Activated naive CD8-positive, alpha-beta T cell treated with anti-CD3 and anti-CD28 coated beads, Interleukin-2, amount 50 U/mL, for 16 hours (primary cell): Measurements from ENCODE around the gene PACC1.
"Not testable (repeated sequence)": the region's sequence is repeated elsewhere in the genome, so short reads cannot be mapped to it uniquely, and the experiment has no call there.

Source experiments
- DNase-seq: peaks from one replicate; pipeline ENCODE4 v3.0.0-alpha.2; 2020; ENCODE audit warnings: low read depth, low spot score

The PACC1 gene

DNA sequence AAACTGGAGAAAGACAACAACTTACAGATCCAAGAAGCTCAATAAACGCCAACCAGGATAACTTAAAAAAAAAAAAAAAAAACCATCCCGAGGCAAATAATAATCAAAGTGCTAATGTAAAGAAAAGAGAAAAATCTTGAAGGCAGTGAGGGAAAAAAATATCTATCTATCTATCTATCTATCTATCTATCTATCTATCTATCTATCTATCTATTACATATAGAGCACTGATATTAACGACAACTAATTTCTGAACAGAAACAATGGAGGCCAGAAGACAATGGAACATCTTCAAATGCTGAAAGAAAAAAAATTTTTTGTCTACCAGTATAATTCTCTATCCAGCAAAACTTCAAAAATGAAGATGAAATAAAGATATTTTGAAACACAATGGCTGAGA, 18.0 kb downstream of the PACC1 start:
- DNase-seq, result no peak

DNA sequence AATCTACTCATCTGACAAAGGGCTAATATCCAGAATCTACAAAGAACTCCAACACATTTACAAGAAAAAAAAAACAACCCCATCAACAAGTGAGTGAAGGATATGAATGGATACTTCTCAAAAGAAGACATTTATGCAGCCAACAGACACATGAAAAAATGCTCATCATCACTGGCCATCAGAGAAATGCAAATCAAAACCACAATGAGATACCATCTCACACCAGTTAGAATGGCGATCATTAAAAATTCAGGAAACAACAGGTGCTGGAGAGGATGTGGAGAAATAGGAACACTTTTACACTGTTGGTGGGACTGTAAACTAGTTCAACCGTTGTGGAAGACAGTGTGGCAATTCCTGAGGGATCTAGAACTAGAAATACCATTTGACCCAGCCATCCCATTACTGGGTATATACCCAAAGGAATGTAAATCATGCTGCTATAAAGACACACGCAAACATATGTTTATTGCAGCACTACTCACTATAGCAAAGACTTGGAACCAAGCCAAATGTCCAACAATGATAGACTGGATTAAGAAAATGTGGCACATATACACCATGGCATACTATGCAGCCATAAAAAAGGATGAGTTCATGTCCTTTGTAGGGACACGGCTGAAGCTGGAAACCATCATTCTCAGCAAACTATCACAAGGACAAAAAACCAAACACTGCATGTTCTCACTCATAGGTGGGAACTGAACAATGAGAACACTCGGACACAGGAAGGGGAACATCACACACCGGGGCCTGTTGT, 18.8 kb downstream of the PACC1 start:
- not testable (repeated sequence) for DNase-seq

DNA sequence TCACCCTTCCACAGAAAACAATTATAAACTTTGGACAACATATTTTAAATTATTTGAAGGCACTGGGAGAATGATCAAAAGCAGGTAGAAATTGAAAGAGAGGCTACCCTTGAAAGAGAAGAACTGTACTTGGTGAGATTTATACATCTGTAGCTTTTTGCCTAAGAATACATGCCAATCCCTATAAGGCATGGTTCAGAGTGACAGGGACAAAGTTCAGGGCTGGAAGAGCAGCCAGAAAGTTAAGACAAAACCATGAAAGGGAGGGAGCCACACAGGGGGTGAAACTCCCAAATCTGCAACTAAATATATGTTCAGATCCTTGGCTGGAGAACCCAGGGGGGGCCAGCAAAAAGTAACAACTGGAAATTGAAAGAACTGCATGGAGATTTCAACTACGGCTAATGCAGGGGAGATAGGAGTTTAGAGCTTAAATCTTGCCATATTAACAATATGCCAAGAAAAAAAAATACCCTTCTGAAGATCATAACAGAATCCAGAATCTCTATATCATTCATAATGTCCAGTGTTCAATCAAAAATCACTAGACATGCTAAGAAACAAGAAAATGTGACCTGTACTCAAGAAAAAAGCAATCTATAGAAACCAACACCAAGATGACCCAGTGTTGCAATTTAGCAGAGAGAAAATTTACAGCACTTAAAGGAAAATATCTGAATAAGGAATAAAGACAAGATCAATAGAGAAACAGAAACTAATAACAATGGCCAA, 25.5 kb downstream of the PACC1 start:
- DNase-seq, result no peak

DNA sequence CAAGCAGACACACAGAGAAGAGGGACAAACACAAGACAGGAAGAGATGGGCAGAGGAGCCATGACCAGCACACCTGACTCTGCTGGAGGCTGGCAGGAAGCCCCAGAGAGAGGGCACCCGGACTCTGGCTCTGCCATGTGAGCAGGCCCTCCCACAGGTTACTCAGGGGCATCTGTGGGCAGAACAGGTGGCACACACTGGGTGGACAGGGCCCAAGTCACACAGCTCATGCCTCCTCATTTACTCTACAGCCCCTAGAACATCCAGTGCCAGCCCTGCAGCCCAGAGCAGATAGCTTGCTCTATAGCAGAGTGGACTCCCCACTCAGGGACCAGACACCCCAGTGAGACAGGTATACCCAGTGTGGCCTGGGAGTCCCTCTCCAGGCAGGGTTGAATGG, 28.7 kb downstream of the PACC1 start:
- DNase-seq, result no peak

DNA sequence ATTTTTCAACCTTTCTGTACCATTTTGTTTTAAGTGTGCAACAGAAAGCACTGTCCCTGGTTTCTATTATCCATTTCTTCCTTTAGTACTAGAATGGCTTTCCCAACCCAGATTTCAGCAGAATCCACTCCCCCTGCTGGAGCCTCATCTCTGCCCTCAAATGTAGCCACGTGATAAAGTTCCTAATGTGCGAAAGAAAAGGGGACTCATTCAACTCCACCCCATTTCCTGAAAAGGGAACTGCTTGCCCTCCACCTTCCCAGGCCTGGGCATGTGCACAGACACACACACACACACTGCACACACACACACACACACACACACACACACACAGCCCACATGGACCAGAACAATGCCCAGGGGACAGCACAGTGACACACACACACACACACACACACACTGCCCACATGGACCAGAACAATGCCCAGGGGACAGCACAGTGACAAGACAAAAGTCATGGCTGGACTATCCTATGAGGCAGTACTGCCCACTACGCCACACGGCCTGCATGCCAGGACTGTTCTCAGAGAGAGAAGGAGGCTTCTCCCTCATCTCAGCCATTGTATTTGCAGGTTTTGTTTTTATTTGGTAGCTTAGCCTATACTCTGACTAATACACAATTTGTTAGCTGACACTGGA, 33.2 kb downstream of the PACC1 start:
- no peak for DNase-seq

DNA sequence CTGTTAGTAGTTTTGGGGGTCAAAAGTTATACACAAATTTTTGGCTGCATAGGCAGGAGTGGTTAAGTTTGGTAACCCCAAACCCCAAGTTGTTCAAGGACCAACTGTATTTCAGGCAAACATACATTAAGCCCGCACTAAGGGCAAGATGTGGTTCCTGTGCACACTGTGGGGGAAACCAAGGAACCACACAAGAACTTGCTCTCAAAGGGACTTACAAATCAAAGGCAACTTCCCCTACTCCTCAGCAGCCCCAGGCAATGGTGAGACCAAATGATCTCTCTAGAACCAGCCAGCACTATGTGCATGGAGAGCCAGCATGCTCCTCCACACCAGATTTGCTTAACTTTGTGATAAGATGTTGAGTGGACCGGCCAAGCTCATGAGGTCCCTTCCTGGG, 35.3 kb downstream of the PACC1 start:
- no peak for DNase-seq

DNA sequence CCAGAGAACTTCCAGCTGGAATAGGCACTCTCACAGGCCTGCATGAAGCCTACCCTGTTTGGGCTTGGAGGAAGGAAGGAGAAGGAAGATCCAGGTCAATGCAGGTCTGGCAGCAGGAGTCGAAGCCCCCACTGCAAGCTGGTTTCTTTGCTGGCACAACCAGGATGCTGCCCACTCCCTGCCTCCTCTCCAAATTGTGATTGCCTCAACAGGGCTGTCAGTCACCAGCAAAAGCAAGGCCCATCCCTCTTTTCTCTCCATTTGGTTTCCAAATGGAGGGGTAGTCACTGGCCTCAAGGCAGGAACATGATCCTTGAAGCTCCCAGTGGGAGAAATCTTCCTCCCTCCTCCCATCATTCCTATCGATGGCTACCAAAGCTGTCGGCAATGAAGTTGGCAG, 37.0 kb downstream of the PACC1 start:
- DNase-seq, result no peak

DNA sequence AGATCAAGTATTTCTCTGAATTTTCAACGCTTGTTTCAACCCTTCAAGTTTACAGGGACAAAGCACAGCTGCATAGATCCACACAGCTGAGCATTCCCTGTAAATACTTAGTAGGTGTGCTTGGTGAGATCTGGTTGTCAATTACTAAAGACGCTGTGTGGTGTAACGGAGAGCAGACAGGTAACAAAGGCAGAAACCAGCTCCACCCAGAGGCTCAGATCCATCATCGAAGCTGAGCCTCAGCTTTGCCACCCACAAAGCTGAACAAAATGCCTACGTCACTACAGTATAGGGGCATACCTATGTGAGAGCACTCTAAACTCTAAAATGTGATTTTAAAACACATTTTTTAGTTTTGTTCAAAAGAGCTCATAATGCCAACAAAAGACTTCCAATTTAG, 38.7 kb downstream of the PACC1 start:
- DNase-seq, result no peak

DNA sequence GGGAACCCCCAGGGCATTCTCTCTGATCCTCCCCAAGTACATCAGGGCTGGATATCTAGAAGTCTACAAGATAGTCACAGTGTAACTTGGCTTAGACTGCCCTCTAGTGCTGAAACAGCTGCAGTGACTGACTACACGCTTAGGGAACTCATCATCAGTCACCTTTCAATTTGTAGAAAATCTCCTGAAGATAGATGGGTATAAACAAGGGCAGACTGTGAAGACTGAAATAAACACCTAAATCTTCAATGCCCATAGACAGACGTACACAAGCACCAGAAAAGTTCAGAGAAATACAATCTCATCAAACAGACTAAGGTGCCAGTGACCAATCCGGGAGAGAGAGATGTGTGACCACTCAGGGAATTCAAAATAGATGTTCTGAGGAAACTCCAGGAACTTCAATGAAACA, 46.6 kb downstream of the PACC1 start:
- peak; percentile 13 for DNase-seq

DNA sequence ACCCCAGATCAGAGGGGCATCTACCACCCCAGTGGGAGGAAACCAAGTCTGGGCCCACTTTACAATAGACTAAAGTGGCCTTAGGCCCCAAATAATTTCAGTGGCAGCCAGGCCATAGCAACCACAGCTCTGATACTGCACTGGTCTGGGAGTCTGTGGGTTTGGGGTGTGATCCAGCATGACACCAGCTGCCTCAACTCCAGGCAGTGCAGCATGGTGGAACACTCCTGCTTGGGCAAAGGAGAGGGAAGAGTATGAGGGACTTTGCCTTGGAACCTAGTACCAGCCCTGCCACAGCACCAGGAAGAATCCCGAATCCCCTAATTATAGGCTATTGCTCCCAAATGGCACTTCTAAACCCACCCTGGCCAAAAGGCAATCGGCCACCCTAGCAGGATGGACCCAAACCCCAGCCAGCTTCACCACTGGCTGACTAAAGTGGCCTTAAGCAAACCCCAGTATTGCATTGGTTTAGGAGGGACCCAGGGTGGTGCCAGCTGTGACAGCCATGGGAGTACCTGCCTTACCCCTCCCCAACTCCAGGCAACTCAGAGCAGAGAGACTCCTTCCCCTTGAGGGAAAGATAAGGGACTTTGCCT, 47.1 kb downstream of the PACC1 start:
- DNase-seq, result no peak

DNA sequence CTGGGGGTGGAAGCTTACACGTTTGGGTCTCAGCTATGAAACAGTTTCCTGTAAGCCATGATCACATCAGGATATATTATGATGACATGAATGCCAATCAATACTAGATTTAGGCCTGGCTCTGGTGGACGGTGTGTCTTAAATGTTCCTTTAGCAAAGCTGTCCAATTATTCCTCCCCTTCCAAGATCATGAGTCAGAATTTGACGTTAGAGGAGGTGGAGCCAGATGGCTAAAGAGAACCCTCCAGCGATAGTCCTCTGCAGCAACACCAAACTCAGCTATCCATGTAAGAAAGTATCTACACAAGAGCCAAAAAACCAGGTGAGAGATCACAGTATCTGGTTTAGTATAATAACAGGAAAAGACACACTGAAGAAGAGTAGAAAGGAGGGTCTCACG, 47.8 kb downstream of the PACC1 start:
- DNase-seq, result no peak

DNA sequence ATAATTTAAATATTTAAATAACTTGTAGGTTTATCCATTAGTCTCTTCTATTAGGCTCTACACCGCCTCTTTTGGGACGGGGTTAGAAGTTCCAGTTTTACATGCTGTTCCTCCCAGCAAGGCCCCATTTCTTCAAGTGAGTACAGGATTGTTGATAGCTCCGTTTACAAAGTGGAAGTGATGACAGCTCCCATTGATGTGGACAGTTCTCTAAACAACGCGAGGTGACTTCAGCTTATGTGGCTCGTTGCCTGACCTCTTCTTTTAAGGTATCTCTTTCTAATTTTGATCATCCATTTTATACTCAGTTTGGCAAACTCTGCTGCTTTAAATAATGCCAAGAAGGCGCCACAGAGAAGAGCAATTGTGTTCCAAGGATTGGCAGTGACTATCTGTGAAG, 49.7 kb downstream of the PACC1 start:
- no peak for DNase-seq

DNA sequence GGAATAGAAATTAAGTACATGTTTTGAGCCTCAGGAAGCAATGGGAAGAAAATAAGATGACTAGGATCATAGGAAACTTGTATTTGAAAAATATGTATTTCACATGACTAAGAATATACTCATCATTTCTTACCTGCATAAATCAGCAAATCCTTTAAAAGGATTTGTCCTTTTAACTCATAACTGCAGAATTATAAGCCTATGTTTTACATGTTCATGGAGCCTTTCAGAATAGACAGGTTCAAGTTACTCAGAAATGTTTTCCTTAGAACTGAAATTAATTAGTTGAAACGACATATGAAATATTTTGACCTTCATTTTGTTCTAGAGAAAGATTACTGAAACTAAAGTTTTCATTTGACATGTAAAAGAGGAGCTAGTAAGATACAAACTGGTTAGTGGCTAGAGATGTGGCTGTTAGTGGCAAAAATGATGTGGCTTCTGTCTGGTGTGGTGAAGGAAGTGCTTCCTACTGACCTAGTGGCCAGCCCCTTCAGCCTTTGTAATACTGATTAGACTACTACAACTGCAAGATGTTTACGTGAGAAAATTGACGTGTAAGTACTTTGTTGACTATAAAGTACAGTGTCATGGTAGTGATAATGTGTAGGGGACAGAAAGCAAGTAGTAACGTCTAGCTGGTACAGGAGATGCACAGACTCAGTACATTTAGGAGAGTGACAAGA, 54.7 kb downstream of the PACC1 start:
- DNase-seq, result no peak

DNA sequence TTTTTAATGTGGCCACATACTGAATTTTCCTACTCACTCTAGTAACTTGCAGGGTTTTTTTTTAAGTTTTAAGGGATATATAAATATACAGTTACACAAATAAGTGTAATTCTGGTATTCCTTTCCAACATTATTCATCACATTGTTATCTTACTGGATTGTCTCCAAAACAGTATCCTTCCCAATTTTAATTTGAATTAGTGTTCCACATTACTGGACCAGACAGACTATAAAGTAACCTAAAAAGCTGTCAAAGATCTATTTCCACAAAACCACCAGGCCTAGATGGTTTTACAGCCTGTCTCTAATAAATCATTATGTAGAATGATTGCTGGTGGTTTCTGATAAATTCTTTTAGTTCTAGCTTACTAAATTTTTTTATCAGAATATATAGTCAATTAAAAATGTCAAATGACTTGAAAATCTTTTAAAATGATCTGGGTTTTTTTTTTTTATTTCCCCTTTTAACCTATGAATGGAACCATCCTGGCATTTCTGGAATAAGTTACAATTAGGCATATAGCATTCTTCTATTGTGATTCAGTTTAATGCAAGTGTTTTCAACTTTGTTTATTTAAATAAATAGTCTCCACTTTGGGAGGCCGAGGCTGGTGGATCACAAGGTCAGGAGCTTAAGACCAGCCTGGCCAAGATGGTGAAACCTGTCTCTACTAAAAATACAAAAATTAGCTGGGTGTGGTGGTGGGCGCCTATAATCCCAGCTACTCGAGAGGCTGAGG, 59.3 kb downstream of the PACC1 start:
- no peak for DNase-seq

DNA sequence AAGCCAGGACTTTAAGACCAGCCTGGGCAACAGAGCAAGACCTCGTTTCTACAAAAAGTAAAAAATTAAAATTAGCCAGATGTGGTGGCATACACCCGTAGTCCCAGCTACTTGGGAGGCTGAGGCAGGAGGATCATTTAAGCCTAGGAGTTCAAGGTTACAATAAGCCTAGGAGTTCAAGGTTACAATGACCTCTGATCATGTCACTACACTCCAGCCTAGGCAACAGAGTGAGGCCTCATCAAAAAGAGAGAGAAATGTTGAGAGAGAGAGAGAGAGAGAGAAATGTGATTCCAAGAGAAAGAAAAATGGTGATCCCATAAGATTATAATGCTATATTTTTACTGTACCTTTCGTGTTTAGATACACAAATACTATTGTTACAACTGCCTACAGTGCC, 60.2 kb downstream of the PACC1 start:
- DNase-seq, result no peak

DNA sequence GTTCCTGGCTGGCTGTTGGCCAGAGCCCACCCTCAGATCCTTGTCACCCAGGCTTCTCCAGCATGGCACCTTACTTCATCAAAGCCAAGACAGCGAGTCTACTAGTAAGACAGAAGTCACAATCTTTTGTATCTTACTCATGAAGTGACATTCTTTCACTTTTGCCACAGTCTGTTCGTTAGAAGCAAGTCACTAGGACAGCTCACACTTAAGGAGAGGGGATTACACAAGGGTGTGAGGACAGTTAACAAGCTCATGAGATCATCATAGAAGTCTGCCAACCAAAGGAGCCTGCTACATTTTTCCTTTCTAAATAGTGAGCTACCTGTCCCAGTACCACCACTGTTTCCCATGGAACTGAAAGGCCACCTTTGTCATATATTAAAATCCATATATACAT, 61.5 kb downstream of the PACC1 start:
- DNase-seq, result no peak

DNA sequence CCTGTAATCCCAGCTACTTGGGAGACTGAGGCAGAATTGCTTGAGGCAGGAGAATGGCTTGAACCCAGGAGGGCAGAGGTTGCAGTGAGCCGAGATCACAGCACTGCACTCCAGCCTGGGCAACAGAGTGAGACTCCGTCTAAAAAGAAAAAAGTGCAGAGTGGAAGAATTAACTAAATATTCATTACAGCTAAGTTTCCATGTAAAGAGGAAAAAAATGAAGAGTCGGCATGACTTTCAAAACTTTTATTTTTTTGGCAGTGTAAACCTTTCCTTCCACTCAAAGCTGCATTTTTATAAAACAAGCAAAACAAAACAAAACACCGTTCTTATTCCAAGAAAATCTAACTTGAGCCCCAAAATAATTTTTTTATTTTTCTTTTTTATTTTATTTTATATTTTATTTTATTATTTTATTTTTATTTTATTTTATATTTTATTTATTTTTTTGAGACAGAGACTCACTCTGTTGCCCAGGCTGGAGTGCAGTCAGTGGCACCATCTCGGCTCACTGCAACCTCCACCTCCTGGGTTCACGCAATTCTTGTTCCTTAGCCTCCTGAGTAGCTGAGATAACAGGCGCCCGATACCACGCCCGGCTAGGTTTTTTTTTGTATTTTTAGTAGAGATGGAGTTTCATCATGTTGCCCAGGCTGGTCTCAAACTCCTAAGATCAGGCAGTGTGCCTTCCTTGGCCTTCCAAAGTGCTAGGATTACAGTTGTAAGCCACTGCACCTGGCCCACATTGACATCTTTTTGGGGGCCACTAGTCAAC, 62.9 kb downstream of the PACC1 start:
- DNase-seq, result no peak

DNA sequence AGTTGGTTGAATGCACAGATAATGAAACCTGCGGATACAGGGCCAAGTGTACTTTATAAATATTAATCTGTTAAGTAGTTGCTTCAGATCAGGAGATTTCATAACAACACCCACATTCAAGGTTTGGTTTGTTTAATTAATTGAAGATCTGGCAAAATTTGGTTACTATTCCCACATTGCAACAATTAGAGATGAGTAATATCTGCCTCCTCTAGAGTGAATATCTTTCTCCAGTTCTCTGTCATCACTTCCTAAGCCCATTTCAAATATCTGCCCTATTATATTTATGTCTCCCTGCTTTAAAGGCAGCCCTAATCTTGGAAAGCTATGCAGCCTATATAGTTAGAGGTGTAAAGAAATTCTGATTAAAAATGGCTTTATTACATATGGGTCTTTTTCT, 68.1 kb downstream of the PACC1 start:
- DNase-seq, result no peak

DNA sequence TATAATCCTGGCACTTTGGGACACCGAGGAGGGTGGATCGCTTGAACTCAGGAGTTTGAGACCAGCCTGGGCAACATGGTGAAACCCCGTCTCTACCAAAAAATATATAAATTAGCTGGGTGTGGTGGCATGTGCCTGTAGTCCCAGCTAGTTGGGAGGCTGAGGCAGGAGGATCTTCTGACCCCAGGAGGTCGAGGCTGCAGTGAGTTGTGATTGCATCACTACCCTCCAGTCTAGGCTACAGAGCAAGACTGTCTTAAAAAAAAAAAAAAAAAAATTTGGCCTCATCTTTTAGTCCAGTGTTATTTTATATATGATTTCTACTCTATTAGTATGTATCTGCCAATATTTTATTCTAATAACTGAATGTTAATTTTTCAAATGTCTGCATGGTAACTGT, 69.8 kb downstream of the PACC1 start:
- no peak for DNase-seq

DNA sequence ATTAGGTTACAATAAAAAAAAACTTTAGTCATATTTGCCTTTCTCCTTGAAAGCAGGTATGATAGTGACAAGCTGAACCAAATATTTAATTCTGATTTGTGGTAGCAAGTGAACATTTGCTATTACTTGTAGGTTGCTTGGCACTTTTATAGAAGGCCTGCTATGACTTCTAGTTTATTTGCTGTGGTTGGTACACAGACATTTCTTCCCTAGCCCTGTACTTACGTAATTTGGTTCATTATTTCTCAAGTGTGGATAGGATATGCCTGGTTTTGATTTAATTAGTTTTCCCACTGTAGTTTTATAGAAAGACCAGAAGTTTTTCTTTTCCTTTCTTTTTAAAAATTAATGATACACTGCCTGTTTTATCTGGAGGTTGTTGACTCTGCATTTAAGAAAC, 73.6 kb downstream of the PACC1 start:
- DNase-seq, result no peak
